GM19324 (cell line): Measurements from ENCODE around the gene PACSIN2.
A peak's percentile ranks its signal among the peaks of the same experiment; 100 is the strongest.
"Not testable (repeated sequence)": the region's sequence is repeated elsewhere in the genome, so short reads cannot be mapped to it uniquely, and the experiment has no call there.

Source experiments
- ATAC-seq: cut with Tn5 transposase; IDR thresholded peaks from one replicate; pipeline ENCODE4 v1.9.1; 2021; ENCODE audit warnings: mild to moderate bottlenecking, moderate library complexity; ENCODE audit not compliant: unreplicated experiment, low FRiP score

PACSIN2 gene

DNA sequence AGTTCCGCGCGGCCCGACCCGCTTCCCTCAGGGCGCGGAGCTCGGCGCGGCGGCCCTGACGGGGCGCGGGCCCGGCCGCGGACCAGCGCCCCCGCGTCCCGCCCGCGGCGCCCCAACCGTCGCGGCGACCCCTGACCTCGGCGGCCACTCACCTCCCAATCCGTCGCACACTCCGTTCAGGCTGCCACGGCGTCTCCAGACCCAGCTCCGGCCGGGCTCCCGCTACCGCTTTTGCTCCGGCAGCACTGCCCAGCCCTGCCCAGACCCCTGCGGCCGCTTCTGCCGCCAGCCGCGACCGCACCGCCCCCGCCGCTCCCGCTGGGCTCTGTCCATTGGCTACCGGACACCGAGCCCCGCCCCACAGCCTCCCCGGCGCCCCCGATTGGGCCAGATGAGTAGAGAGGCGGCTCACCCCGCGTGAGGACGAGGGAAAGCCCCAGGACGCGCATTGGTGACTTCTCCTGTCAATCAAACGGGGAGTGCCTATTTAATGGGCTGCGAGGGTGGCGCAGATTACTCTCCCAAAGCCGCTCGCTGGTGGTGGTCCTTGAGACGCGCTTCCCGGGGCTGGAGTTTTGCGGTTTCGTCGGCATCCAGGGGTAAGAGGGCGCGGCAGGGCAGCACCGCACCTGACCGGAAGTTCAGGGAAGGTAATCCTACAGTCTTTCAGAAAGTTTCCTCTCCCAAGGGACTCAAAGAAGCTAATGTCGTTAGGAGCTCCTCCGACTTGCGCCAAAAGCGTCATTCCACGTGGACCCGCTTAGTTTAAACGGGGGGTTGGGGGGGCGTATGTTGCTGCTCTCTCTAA, at the start of gene PACSIN2:
Gene PACSIN2, minus strand, starts transcription at position 281 of the 808 bp plus-strand sequence. CDS start 103,069 bp downstream, outside the sequence.
- ATAC-seq = peak; percentile 94

GRCh38 chr22:43060183-43060582, 45.2 kb upstream of the PACSIN2 start:
- ATAC-seq = no peak

DNA sequence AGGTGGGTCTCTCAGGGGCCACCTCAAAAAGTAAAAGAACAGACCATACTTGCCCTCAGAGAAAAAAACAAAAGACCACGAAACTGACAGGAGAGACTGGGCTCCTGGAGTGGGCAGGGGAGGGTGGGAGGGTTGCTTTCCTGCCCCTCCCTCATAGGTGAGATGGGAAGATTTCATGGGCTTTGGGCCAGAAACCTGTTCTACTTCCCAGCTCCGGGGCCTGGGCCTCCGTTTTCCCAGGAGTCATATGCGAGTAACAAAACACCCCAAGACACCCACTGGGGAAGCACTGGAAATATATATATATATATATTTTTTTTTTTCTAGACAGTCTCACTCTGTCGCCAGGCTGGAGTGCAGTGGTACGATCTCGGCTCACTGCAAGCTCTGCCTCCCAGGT, 42.7 kb upstream of the PACSIN2 start:
- no peak for ATAC-seq

- no peak for ATAC-seq
Observed at GRCh38 chr22:43053176-43053575, 38.2 kb upstream of the PACSIN2 start.

DNA sequence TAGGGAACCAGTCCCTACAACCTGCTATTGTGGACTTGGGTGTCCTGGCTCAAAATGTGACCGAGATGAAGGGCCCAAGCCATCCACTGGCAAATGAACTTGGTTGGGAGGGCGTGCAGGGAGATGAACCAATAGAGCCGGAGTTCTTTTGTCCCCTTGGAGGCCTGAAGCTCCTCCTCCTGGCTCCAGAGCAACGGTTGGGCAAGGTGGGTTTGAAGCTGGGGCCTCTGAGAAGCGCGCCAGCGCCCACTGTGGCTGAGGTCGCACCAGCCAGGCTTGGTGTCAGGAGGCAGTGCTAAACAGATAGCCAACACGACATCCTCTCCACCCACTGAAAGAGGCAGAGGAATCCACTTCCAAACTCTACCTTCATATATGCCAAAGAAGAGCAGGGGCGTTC, 36.0 kb upstream of the PACSIN2 start:
- no peak for ATAC-seq

- ATAC-seq = no peak
Observed at GRCh38 chr22:43047605-43048004, 32.7 kb upstream of the PACSIN2 start.

- ATAC-seq = no peak
Observed at GRCh38 chr22:43044290-43044712, 29.4 kb upstream of the PACSIN2 start.

GRCh38 chr22:43042101-43042780, 27.3 kb upstream of the PACSIN2 start:
- ATAC-seq = no peak

DNA sequence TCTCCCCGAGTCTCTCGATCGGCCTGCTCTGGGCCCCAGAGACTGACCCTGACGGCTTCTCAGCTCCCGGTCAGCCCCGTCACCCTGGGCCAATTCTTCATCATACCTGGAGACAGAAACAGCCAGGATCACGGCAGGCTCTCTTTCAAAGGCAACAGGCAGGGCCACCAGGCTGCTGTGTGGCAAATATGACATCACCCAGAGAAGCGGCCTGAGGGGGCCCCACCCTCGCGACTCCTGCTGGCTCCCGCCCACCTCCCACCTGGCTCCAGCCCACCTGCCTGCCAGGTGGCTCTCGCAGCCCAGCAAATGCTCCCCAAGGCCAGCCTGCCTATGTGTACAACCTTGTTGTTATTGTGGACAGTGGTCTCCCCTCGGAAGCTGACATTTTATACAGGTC, 24.9 kb upstream of the PACSIN2 start:
- ATAC-seq = no peak

DNA sequence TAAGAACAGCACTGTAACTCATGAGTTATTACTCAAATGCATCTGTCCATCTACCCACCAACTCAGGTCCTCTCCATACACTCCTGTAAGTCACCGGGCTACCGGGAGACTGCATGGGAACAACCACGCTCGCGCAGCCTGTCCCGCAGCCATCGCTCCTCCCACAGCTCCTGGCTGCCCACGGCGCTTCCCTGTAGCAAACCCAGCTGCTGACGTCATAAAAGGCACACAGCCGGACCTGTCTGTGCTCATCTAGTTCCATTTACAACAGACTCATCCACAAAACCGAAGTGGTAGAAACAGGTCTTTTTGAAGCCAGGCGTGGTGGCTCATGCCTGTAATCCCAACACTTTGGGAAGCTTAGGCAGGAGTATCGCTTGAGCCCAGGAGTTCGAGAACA, 23.4 kb upstream of the PACSIN2 start:
- no peak for ATAC-seq

DNA sequence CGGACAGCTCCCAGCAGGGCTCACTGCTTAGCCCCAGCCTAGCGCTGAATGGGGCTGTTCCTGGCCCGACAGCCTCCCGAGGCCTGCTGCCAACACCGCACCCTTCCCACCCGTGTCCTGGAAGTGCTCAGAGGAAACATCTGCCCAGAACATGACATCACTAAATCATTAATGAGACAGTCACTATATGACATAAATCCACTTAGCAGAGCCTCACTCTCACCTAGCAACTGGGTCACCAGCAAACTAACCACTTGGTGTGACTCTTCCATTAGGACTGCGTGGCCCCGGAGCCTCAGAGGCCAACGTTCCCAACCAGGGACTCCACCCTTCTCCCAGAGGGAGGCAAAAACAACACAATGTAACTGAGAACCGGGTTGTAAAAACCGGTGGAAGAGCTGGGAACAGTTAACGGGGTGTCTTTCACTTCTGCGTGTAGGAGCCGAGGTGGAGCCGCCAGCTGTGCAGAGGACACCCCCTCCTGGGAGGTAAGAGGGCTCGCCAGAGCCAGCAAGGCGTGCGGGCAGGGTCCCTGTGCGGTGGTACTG, 21.4 kb upstream of the PACSIN2 start:
- ATAC-seq = no peak

- no peak for ATAC-seq
Observed at GRCh38 chr22:43035250-43035649, 20.3 kb upstream of the PACSIN2 start.

GRCh38 chr22:43031617-43032016, 16.7 kb upstream of the PACSIN2 start:
- ATAC-seq = no peak

DNA sequence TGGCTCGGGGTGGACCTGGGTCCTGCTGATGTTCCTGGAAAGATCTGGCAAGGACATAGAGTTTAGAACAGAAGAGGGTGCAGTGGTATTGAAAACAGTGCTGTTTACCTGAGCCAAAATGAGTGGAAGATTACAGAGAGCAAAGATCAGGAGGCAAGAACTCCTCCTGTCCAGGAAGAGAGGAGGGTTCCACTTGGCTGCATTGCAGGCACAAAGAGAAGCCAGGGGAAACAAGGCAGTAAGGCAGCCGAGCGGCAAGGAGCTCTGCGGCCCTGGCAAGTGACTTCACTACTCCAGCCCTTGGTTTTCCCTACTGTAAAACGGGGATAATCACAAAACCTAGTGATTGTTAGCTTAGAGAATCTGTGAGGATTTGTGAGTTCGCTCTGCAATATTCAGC, 3.7 kb upstream of the PACSIN2 start:
- ATAC-seq = no peak

GRCh38 chr22:43017525-43018460, 2.8 kb upstream of the PACSIN2 start:
- ATAC-seq = no peak

DNA sequence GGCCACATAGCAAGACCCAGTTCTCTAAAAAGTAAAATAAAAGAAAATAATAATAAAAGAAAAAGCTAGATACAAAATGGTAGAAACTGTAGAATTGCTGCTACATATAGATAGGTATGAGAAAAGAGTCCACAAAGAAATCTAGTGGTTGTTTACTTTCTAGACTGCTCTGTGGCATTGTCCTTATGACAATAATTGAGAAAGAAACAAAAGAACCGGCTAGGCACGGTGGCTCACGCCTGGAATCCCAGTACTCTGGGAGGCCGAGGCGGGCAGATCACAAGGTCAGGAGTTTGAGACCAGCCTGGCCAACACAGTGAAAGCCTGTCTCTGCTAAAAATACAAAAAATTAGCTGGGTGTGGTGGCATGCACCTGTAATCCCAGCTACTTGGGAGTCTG, 1.2 kb upstream of the PACSIN2 start:
- ATAC-seq = not testable (repeated sequence)

DNA sequence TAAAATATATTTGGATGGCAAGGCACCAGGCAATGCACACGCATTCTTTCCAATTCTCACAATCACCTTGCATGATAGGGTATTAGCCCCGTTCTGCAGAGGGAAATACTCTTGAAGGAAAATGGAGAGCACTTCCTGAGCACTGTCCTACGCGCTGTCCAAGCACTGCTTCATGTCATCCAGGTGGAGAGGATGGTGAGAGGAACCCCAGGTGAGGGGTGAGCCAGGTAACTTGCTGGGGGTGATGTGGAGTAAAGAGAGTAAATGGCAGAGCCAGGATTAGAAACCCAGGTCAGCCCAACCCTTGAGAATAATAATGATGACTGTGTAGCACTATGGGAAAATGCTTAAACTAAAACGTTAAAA, 711 bp upstream of the PACSIN2 start:
- ATAC-seq = no peak

GRCh38 chr22:43014316-43014868, 557 bp downstream of the PACSIN2 start:
- ATAC-seq = peak; percentile 2

DNA sequence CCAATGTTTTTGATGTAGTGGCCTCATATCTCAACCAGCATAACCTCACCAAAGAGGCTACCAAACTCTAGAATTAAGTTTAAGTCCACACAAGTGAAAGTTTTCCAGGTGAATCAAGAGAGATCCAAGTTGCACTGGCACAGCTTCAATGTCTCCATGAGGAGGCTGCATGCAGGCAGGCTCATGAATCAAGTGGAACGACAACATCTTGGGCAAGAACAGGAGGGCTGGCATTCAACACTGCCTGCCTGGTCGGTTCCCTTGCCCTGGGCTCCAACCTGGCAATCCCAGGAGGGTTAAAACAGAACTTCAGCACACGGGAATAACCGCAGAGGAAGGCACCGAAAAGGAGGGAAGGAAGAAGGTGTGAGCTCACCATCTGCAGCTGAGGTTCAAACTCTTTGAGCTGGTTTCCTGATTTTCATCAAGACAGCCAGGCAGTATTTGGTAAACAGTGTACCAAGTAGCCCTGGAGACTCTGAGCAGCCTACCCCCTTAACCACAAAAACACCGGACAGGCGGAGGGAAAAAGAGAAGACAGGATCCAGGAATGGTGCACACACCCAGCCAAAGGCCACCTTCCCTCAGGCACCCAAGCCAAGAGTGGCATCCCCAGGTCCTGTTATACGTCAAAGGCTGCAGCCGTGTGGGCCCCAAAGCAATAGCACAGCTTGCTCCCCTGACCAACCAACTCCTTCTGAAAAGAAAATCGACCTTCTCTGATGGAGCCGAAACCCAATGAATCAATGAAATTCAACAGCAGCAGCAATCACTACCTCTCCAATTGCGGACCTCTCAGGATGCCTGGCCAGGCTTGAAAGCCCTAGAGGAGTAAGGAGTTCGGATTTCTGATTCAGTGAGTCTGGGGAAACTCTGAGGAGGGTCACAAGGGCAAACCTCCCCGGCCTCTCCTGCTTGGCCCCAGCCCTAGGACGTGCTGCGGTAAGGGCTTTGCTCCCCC, 1.3 kb downstream of the PACSIN2 start:
- ATAC-seq = no peak
